22Rv1 (cell line): Measurements from ENCODE around the gene IL17REL.

Source experiments
- H3K27ac ChIP-seq: fragments of 450-650 bp; 2 replicates; pipeline ENCODE4 v1.5.1; 2017
- ZFX ChIP-seq: fragments of 450-650 bp; IDR thresholded peaks from 2 replicates; pipeline ENCODE4 v1.6.1; 2017; ENCODE audit warnings: antibody characterized with exemption, borderline replicate concordance
- TF ChIP-seq, protein P1 (sequence below): fragments of 450-650 bp; IDR thresholded peaks from 2 replicates; pipeline ENCODE4 v1.5.1; 2017; ENCODE audit warnings: mild to moderate bottlenecking

Gene IL17REL

DNA sequence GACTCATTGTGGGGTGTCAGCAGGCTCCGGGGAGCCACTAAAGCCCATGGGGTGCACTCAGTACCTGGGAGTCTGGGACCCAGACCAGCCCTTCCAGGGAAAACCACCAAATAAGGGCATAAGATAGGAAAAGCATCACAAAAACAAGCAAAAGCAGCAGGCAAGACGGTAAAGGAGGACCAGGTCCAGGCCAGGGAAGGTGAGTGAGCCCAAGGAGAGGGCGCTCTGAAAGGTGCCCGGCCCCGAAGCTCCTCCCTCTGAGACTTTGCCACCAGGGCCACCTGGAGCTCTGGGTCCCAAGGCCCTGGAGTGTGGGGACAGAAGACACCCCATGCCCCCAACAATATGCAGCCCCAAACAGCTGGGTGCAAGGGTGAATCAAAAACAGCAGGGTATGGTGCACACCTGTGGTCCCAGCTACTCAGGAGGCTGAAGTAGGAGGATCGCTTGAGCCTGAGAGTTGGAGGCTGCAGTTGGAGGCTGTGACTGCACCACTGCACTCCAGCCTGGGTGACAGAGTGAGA is 5.2 kb upstream of the IL17REL start:
- no peak overlapping the region for H3K27ac ChIP-seq
- no peak for TF ChIP-seq ZFX
- TF ChIP-seq, protein P1, sequence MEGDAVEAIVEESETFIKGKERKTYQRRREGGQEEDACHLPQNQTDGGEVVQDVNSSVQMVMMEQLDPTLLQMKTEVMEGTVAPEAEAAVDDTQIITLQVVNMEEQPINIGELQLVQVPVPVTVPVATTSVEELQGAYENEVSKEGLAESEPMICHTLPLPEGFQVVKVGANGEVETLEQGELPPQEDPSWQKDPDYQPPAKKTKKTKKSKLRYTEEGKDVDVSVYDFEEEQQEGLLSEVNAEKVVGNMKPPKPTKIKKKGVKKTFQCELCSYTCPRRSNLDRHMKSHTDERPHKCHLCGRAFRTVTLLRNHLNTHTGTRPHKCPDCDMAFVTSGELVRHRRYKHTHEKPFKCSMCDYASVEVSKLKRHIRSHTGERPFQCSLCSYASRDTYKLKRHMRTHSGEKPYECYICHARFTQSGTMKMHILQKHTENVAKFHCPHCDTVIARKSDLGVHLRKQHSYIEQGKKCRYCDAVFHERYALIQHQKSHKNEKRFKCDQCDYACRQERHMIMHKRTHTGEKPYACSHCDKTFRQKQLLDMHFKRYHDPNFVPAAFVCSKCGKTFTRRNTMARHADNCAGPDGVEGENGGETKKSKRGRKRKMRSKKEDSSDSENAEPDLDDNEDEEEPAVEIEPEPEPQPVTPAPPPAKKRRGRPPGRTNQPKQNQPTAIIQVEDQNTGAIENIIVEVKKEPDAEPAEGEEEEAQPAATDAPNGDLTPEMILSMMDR: no peak

DNA sequence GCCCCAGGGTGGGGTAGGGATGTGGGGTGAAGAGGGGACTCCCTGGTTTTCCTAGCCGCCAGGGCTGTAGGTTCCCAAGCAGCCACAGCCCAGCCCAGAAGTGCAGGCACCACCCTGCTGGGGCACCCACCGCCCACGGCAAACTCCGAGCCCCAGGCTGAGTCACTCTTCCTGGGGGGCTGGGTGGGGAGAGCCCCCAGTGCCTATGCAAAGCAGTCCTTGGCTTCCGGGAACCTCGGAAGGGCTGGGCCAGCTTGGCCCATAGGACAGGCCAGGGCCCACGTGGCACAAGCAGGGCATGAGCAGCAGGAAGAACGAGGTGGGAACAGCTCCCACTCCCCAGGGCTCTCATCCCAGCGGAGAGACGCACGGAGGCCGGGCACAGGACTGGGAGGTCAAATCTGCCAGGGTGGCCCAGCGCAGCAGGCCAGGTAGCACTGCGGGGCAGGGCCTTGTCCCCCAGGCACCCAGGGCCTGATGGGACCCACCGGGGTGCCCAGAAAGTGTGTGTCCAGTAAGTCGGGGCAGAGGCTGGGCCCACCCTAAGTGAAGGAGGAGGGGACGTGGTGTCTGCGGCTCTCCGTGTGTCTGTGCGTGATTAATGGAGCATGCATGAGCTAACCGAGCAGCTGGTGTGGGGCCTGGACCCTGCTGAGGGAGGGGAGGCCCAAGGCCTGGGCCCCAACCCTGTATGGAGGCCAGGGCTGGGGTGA is 4.6 kb upstream of the IL17REL start:
- H3K27ac ChIP-seq: no peak overlapping the region
- TF ChIP-seq ZFX: no peak
- TF ChIP-seq, protein P1: no peak

DNA sequence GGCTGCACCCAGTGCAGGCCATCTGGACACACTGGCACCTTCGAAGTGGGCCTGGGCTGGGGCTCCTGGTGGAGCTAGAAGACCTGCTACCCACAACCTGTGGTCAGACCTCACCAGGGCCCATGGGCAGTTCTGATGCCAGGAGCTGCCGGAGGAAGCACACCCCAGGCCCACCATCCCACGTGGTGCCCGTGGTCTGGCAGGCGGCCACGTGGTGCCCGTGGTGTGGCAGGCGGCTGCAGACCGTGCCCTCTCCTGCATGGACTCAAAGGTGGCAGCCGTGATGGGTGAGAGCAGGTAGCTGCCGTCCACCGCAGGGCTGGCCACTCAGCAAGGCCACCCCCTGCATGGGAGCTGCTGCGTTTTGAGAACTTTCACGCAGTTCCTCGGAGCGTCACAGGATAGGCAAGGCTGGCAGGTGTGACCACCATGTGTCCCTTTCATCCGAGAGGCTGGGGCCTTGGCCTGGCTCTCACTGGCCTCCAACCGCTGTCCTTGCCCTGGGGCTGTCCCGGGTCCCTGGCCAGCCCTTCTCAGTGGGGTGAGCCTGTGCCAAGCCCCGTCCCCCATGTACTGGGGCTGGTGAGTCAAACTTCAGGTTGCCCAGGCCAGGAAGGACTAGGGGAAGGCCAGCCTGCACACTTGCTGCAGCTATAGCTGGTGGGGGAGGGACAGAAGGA is 3.9 kb upstream of the IL17REL start:
- TF ChIP-seq, protein P1: no peak
- TF ChIP-seq ZFX: no peak
- H3K27ac ChIP-seq: no peak overlapping the region

DNA sequence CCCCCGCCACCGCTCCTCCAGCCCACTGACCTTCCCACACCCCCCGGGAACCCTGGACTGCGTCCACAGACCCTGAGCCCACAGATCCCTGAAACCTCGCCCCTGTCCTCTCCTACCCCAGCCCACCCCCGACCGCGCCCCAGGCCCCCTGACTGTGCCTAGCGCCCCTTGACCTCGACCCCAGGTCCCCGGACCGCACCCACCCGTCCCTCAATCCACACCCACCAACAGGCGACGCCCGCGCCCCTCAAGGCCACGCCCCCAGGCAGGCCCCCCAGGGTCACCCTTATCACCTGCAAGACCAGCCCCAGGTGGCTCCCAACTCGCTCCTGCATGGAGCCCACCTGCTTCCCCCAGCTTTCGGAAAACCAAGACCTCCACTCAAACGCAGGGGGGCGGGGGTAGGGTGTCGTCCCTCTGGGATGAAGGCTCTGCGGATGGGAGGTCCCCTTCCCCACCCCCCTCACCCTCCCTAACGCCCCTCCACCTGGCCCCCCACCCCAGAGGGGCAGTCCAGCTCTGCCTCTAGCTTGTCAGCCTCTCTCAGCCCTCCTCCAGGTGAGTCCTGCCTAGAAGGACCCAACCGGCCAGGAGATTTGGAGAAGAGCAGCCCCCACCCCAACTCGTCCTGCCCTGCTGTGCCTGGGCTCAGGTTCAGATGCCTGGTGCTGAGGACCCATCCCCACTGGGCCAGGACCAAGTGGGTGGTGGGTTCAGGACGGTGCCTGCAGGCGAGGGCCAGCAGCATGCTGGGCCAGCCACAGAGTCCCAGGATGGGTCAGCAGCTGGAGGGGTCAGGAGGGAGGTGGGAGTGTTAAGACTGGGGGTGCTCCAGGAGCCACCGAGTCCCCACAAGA is 3.1 kb upstream of the IL17REL start:
- TF ChIP-seq, protein P1: no peak
- TF ChIP-seq ZFX: no peak
- H3K27ac ChIP-seq: no peak overlapping the region

DNA sequence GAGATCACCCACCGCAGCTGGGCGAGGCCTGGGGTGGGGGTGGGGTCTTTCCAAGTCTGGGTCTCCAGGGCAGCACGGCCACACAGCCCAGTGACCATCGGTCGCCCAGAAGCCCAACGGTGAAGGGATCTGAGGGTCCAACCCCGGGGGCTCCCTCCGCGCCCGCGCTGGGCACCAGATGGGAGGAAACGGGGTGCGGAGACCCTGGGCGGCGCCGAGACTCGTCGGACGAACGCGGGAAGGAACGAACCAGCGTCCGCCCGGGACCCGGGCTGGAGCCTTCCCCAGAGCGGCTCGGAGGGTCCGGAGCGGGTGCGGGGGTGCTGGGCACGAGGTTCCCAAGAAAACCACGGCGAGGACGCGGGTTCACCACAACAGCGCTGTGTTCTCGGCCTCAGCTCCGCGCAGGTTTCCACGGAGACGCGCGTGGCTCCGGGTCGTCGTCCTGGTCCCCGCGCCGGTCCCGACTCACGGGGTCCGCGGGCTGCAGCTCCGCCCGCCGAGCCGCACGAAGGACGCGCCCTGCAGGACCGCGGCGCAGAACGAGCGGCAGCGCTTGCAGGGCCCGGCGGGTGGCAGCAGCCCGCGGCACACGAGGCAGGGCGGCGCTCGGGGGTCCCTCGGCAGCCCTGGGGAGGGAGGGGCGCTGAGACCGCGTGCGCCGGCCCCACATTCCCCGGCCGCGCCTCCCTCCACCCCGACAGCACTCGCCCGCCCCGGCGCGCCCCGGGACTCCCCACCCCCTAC is 2.3 kb upstream of the IL17REL start:
- peak overlapping the region; percentile 50; the same call in 1 of the 2 replicates for H3K27ac ChIP-seq
- TF ChIP-seq, protein P1: peak; percentile 35; the same call in 1 of the 2 replicates
- TF ChIP-seq ZFX: no peak

DNA sequence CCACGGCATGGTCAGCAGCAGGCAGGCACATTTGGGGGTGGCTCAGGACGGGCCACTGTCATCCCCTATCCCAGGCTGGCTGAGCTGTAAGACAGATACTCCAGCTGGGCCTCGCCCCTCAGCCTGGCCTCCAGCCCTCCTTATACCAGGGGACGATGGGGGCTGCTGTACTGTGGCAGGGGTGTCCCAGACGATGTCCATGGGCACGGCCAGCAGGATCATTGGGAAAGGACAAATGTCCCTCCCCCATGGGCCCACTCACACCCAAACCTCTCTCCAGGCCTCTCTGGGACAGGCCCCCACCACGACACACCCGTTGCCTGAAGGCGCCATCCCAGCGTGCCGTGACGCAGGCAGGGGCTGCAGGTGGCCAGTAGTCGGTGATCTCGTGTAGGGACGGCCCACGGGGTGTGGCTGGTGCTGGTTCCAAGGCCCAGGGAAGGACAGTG is 1.5 kb upstream of the IL17REL start:
- peak overlapping the region; percentile 50; the same call in 1 of the 2 replicates for H3K27ac ChIP-seq
- TF ChIP-seq ZFX: no peak
- TF ChIP-seq, protein P1: no peak
